HepG2 (cell line): ENCODE results near the gene DHX58. TPM values are rescaled to one million over a fixed set of nuclear protein-coding genes. Genes with fewer than 3 reads are reported as not detected.

ENCODE experiments used
- ATAC-seq: fragments of 200-7000 bp; cut with Tn5 transposase; 3 replicates; pipeline ENCODE4 v1.9.1; 2020; ENCODE audit warnings: mild to moderate bottlenecking, moderate library complexity
- BruUV-seq: library from RNA; stranded (reverse); fragments of 400-500 nt; replicated peaks from 2 replicates; lab custom pipeline; 2021; lab: Mats Ljungman, UMichigan
- CTCF ChIA-PET: fragments of 300-600 bp; formaldehyde crosslinking; extraction: SDS; loops from one replicate; lab custom pipeline; 2021; ENCODE audit warnings: low total read pairs, inconsistent platforms, low intra/inter-chr PET ratio; lab: Yijun Ruan, JAX
- POLR2A ChIA-PET: fragments of 350-600 bp; sonication (Branson Sonifier 250); formaldehyde crosslinking; loops from one replicate; lab custom pipeline; 2020; ENCODE audit warnings: antibody characterized with exemption, inconsistent platforms; lab: Yijun Ruan, JAX
- DNase-seq: peaks from one replicate; pipeline ENCODE4 v3.0.0-alpha.2; 2015; ENCODE audit warnings: low spot score
- FAIRE-seq: peaks from 3 replicates; lab custom pipeline; 2011; peaks lifted over from hg19 to GRCh38; lab: Jason Lieb, UNC
- H2AFZ ChIP-seq: one replicate; pipeline ENCODE4 v1.6.1; 2011; ENCODE audit warnings: low read length, inconsistent platforms
- H3K27ac ChIP-seq: fragments of 300-600 bp; 3 replicates; pipeline ENCODE4 v1.8.0; 2011; ENCODE audit warnings: mixed run types, mild to moderate bottlenecking, mixed read lengths, low read length, inconsistent platforms; ENCODE audit not compliant: insufficient read depth; ENCODE audit errors: extremely low read length
- H3K27me3 ChIP-seq, 2 experiments: fragments of 200-600 bp in 1 of 2; 2 replicates in 1 of 2; 3 replicates in 1 of 2; pipeline versions ENCODE4 v1.6.0 to v1.8.0; 2011; ENCODE audit warnings: low read length in 2 of 2, mild to moderate bottlenecking in 2 of 2, moderate library complexity in 2 of 2, inconsistent platforms in 1 of 2; ENCODE audit not compliant: insufficient read depth in 2 of 2, control insufficient read depth in 1 of 2
- H3K36me3 ChIP-seq, 2 experiments: fragments of 200-600 bp in 1 of 2; replicated peaks in 1 of 2; 2 replicates in 1 of 2; 3 replicates in 1 of 2; pipeline versions ENCODE4 v1.5.1 to v1.8.0; 2011; ENCODE audit warnings: low read length in 2 of 2, inconsistent platforms in 1 of 2; ENCODE audit not compliant: insufficient read depth in 2 of 2, control insufficient read depth in 1 of 2
- H3K4me1 ChIP-seq: 2 replicates; pipeline ENCODE4 v1.5.1; 2012; ENCODE audit warnings: low read length, inconsistent platforms; ENCODE audit not compliant: insufficient read depth
- H3K4me2 ChIP-seq: 2 replicates; pipeline ENCODE4 v1.6.0; 2011; ENCODE audit warnings: low read depth, low read length, inconsistent platforms
- H3K4me3 ChIP-seq, 3 experiments: fragments of 200-600 bp in 1 of 3; sonication (generic), shearing (Covaris generic) in 1 of 3; replicated peaks in 1 of 3; 2 replicates each; pipeline ENCODE4 v1.5.1; 2011 to 2016; ENCODE audit warnings: low read length in 3 of 3, inconsistent platforms in 2 of 3, low read depth in 2 of 3, mild to moderate bottlenecking in 2 of 3, control low read depth in 1 of 3, mixed read lengths in 1 of 3; ENCODE audit not compliant: insufficient read depth in 1 of 3
- H3K79me2 ChIP-seq: one replicate; pipeline ENCODE4 v1.6.1; 2011; ENCODE audit warnings: low read length, inconsistent platforms; ENCODE audit not compliant: insufficient read depth
- H3K9ac ChIP-seq: 2 replicates; pipeline ENCODE4 v1.6.0; 2011; ENCODE audit warnings: mild to moderate bottlenecking, low read depth, low read length, inconsistent platforms; ENCODE audit not compliant: insufficient read depth
- H3K9me3 ChIP-seq: 2 replicates; pipeline ENCODE4 v1.5.1; 2012; ENCODE audit warnings: mild to moderate bottlenecking, low read length
- H4K20me1 ChIP-seq: 2 replicates; pipeline ENCODE4 v1.6.0; 2011; ENCODE audit warnings: inconsistent platforms, mild to moderate bottlenecking, low read length, moderate library complexity; ENCODE audit not compliant: insufficient read depth
- AGO2 ChIP-seq: fragments of 200-400 bp; formaldehyde crosslinking; optimal IDR thresholded peaks from 2 replicates; pipeline ENCODE3; 2017; ENCODE audit warnings: mild to moderate bottlenecking, low read depth, low read length, moderate library complexity
- CHD4 ChIP-seq: fragments of 200-600 bp; sonication (generic); IDR thresholded peaks from 2 replicates; pipeline ENCODE4 v1.7.0; 2017; ENCODE audit warnings: mild to moderate bottlenecking, low read length, borderline replicate concordance
- DPF2 ChIP-seq: sonication (generic); formaldehyde crosslinking; IDR thresholded peaks from 2 replicates; pipeline ENCODE4 v1.4.0; 2020; ENCODE audit warnings: mild to moderate bottlenecking, low read depth, missing genetic modification reagents, borderline replicate concordance
- GATAD1 ChIP-seq: IDR thresholded peaks from 2 replicates; pipeline ENCODE4 v1.6.1; 2016; ENCODE audit warnings: missing genetic modification reagents, missing compliant biosample characterization
- NR2F6 ChIP-seq, 2 experiments: IDR thresholded peaks; 2 replicates each; pipeline ENCODE4 v1.6.1; 2016; ENCODE audit warnings: antibody characterized with exemption in 1 of 2, mild to moderate bottlenecking in 1 of 2
- PHF5A ChIP-seq: IDR thresholded peaks from one replicate; pipeline ENCODE4 v1.6.1; 2018; ENCODE audit warnings: low read depth, missing genetic modification reagents; ENCODE audit not compliant: unreplicated experiment
- REXO4 ChIP-seq: sonication (generic); formaldehyde crosslinking; IDR thresholded peaks from 2 replicates; pipeline ENCODE4 v1.8.0; 2022; ENCODE audit warnings: missing genetic modification reagents, mild to moderate bottlenecking, borderline replicate concordance
- SNRNP70 ChIP-seq: fragments of 200-400 bp; formaldehyde crosslinking; IDR thresholded peaks from 2 replicates; pipeline ENCODE4 v1.6.1; 2017; ENCODE audit warnings: mild to moderate bottlenecking, low read depth, low read length, moderate library complexity
- TOPORS ChIP-seq: sonication (generic); formaldehyde crosslinking; IDR thresholded peaks from 2 replicates; pipeline ENCODE4 v1.8.0; 2023; ENCODE audit warnings: mild to moderate bottlenecking, missing genetic modification reagents
- ZFY ChIP-seq: sonication (generic); formaldehyde crosslinking; IDR thresholded peaks from 2 replicates; pipeline ENCODE4 v1.4.0; 2020; ENCODE audit warnings: missing genetic modification reagents
- ZNF577 ChIP-seq: sonication (generic); formaldehyde crosslinking; IDR thresholded peaks from 2 replicates; pipeline ENCODE4 v1.4.0; 2020; ENCODE audit warnings: mild to moderate bottlenecking, low read depth, missing genetic modification reagents, borderline replicate concordance
- ZNF768 ChIP-seq: sonication (generic); formaldehyde crosslinking; IDR thresholded peaks from 2 replicates; pipeline ENCODE4 v1.4.0; 2020; ENCODE audit warnings: missing genetic modification reagents
- WGBS: methylation state at CpG from one replicate; pipeline ENCODE4 v1.1.6; 2017; ENCODE audit warnings: low lambda C conversion rate; 5-methylcytosine and 5-hydroxymethylcytosine counted together
- in situ Hi-C: cut with HindIII; loops from 2 replicates; pipeline ENCODE4 v1.10.0; 2017; ENCODE audit warnings: low pct_unique_long_range_greater_than_20kb; ENCODE audit not compliant: extremely low pct_ligation_motif_present
- intact Hi-C: fragments of 100-400 bp; cut with micrococcal nuclease; formaldehyde crosslinking; loops from one replicate; pipeline ENCODE4 v1.10.0; 2022; ENCODE audit not compliant: unreplicated experiment
- polyA plus RNA-seq, 8 experiments: library from polyadenylated mRNA; depleted of rRNA in 3 of 8; stranded (reverse) in 7 of 8; unstranded in 1 of 8; fragments of >200 nt; fragmentation: Illumina TruSeq in 4 of 8; extraction: Trizol in 4 of 8; gene quantifications; 2 replicates each; pipeline versions ENCODE4 v1.2.1 to v1.2.3, GENCODE V29; 2011 to 2016; ENCODE audit warnings: low read depth in 4 of 8, missing spikeins in 1 of 8, mixed read lengths in 1 of 8; ENCODE audit not compliant: insufficient read depth in 1 of 8
- total RNA-seq, 5 experiments: library from RNA; depleted of rRNA; stranded (reverse); fragments of >200 nt; fragmentation: Illumina TruSeq; extraction: Trizol; gene quantifications; 2 replicates each; pipeline ENCODE4 v1.2.3, GENCODE V29; 2016; ENCODE audit warnings: low read depth in 1 of 5
- TF ChIP-seq, protein P1 (sequence below): sonication (generic); formaldehyde crosslinking; IDR thresholded peaks from 2 replicates; pipeline ENCODE4 v1.5.0; 2020; ENCODE audit warnings: mild to moderate bottlenecking, missing genetic modification reagents, borderline replicate concordance
- TF ChIP-seq, protein P2 (sequence below): sonication (generic); formaldehyde crosslinking; IDR thresholded peaks from 2 replicates; pipeline ENCODE4 v1.4.0; 2020; ENCODE audit warnings: mild to moderate bottlenecking, missing genetic modification reagents
- TF ChIP-seq, protein P3 (sequence below): sonication (generic); formaldehyde crosslinking; IDR thresholded peaks from 2 replicates; pipeline ENCODE4 v1.5.0; 2020; ENCODE audit warnings: mild to moderate bottlenecking, missing genetic modification reagents

The DHX58 gene
- total and polyA plus RNA-seq, 2 of the 13 experiments (the other 11 are each of a cell fraction or from before 2014, with no cell fraction given): 6.7 to 7.8 TPM

DNA sequence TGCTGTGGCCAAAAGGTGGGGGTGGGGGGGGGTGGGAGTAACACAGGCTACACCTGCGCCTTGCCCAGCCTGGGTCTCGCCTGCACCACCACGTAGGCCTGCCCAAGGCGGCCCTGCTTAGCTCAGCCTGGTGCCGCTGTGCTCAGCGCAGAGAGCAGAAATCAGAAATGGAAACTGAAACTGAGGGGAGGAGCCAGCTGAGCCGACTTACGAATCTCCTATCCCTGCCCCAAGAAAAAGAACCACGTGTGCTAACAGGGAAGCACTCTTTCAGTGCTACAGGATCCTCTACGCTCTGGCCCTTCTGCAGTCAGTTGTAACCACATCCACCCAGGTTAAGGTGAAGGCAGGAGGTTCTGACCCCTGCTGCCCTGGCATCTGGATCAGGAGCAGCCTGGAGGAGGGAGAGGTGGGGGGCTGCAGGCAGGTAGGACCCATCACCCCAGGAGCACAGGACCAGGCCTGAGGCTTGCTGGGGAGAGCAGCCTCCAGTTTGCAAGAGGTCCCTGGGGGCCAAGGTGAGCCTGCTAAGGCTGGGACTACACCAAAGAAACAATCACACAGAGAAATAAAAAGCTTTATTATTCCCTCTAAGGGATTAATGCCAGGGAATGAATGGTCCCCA is at the start of gene DHX58 (continued):
- TF ChIP-seq NR2F6 (IDR thresholded peaks at IDR 0.05) (no peak), NR2F6 (CRISPR knock-in tag; IDR thresholded peaks at IDR 0.05) (no peak), TOPORS (CRISPR knock-in tag) (peak; percentile 36; the same call in 1 of the 2 replicates), PHF5A (CRISPR knock-in tag) (no peak), GATAD1 (CRISPR knock-in tag) (peak; percentile 38; the same call in 1 of the 2 replicates), ZFY (CRISPR knock-in tag) (peak; percentile 65)
- TF ChIP-seq, protein P1, sequence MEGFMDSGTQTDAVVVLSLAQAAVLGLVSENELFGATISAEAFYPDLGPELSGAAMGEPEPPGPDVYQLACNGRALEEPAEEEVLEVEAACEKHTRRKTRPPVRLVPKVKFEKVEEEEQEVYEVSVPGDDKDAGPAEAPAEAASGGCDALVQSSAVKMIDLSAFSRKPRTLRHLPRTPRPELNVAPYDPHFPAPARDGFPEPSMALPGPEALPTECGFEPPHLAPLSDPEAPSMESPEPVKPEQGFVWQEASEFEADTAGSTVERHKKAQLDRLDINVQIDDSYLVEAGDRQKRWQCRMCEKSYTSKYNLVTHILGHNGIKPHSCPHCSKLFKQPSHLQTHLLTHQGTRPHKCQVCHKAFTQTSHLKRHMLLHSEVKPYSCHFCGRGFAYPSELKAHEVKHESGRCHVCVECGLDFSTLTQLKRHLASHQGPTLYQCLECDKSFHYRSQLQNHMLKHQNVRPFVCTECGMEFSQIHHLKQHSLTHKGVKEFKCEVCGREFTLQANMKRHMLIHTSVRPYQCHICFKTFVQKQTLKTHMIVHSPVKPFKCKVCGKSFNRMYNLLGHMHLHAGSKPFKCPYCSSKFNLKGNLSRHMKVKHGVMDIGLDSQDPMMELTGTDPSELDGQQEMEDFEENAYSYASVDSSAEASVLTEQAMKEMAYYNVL (CRISPR knock-in tag): 0 out of 2 replicates have a peak, but pooled peaks have one; percentile 24

DNA sequence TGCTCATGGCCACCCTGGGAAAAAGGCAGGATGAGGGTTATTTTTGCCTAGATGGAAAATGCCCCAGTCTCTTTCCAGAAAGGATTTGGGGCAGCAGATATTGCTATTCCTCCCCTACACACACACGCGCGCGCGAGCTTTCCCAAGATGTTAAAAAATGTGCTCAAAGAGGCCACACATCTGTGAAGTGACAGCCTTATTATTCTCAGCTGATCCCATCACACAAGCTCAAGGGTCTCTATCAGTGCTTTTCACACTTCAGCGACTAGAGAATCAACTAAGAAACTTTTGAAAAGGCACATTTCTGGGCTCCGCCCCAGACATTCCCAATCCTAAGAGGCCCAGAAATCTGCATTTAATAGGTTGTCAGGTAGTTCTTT is 48.0 kb upstream of the DHX58 start:
- DNase-seq (no peak), FAIRE-seq (no peak), ATAC-seq (no peak)
- Histone ChIP-seq H3K36me3 (no peaks in the 10 kb centered on the region), H3K4me1 (peaks cover 59% of the 10 kb centered on the region), H3K4me3 (peak overlapping the region in 1 of 3 experiments; percentile 27; a peak in 1 of 6 replicates), H3K4me2 (0 out of 2 replicates have a peak overlapping the region, but pooled peaks have one; percentile 45), H4K20me1 (no peaks in the 10 kb centered on the region), H2AFZ (no peak overlapping the region), H3K27me3 (peaks cover 0 to 2% of the 10 kb centered on the region in 2 experiments; a peak in 1 of 5 replicates), H3K27ac (no peak overlapping the region), H3K9ac (no peak overlapping the region), H3K79me2 (no peaks in the 10 kb centered on the region), H3K9me3 (no peaks in the 10 kb centered on the region)
- in situ Hi-C loops: no loop called here
- BruUV-seq: no TSS peak
- ChIA-PET CTCF (no interaction called here), POLR2A (interaction anchor here (1.1 kb wide), 1 partner anchor 34 kb away, joined by 3 read pairs; the partner anchor contains the start of gene GHDC)
- intact Hi-C loops: no loop called here
- 91% methylated on average over 7 of the region's 7 CpGs for WGBS
- TF ChIP-seq, protein P2, sequence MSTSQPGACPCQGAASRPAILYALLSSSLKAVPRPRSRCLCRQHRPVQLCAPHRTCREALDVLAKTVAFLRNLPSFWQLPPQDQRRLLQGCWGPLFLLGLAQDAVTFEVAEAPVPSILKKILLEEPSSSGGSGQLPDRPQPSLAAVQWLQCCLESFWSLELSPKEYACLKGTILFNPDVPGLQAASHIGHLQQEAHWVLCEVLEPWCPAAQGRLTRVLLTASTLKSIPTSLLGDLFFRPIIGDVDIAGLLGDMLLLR: no peak
- TF ChIP-seq SNRNP70: no peak
- no peak for TF ChIP-seq CHD4
- no peak for TF ChIP-seq DPF2 (CRISPR knock-in tag)
- no peak for TF ChIP-seq REXO4
- TF ChIP-seq, protein P3, sequence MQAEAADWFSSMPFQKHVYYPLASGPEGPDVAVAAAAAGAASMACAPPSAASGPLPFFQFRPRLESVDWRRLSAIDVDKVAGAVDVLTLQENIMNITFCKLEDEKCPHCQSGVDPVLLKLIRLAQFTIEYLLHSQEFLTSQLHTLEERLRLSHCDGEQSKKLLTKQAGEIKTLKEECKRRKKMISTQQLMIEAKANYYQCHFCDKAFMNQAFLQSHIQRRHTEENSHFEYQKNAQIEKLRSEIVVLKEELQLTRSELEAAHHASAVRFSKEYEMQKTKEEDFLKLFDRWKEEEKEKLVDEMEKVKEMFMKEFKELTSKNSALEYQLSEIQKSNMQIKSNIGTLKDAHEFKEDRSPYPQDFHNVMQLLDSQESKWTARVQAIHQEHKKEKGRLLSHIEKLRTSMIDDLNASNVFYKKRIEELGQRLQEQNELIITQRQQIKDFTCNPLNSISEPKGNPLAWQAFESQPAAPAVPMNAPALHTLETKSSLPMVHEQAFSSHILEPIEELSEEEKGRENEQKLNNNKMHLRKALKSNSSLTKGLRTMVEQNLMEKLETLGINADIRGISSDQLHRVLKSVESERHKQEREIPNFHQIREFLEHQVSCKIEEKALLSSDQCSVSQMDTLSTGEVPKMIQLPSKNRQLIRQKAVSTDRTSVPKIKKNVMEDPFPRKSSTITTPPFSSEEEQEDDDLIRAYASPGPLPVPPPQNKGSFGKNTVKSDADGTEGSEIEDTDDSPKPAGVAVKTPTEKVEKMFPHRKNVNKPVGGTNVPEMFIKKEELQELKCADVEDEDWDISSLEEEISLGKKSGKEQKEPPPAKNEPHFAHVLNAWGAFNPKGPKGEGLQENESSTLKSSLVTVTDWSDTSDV (CRISPR knock-in tag): no peak
- TF ChIP-seq AGO2: no peak
- TF ChIP-seq ZNF577 (CRISPR knock-in tag): no peak
- no peak for TF ChIP-seq ZNF768 (CRISPR knock-in tag)
